Glutamatergic neuron (in vitro differentiated cells): ENCODE measurements around the gene KBTBD13. TPM values are rescaled to one million over a fixed set of nuclear protein-coding genes. Genes with fewer than 3 reads are reported as not detected.
A peak's percentile ranks its signal among the peaks of the same experiment; 100 is the strongest.

Experiments used
- DNase-seq: peaks from one replicate; pipeline ENCODE4 v3.0.0; 2022
- H3K27ac Mint-ChIP-seq: one replicate; pipeline ENCODE4 v1.8.0; 2020; ENCODE audit warnings: mild to moderate bottlenecking, mixed read lengths, inconsistent platforms; ENCODE audit not compliant: unreplicated experiment
- H3K27me3 Mint-ChIP-seq: one replicate; pipeline ENCODE4 v1.8.0; 2020; ENCODE audit warnings: mild to moderate bottlenecking, moderate library complexity, mixed read lengths, inconsistent platforms; ENCODE audit not compliant: unreplicated experiment
- H3K36me3 Mint-ChIP-seq: one replicate; pipeline ENCODE4 v1.8.0; 2020; ENCODE audit warnings: mild to moderate bottlenecking, mixed read lengths, inconsistent platforms; ENCODE audit not compliant: unreplicated experiment
- H3K4me1 Mint-ChIP-seq: one replicate; pipeline ENCODE4 v1.8.0; 2020; ENCODE audit warnings: mild to moderate bottlenecking, low read depth, mixed read lengths, inconsistent platforms; ENCODE audit not compliant: unreplicated experiment
- H3K4me3 Mint-ChIP-seq: one replicate; pipeline ENCODE4 v1.8.0; 2020; ENCODE audit warnings: mild to moderate bottlenecking, mixed read lengths, inconsistent platforms; ENCODE audit not compliant: unreplicated experiment
- H3K9me3 Mint-ChIP-seq: one replicate; pipeline ENCODE4 v1.8.0; 2020; ENCODE audit warnings: mild to moderate bottlenecking, moderate library complexity, mixed read lengths, inconsistent platforms; ENCODE audit not compliant: unreplicated experiment
- CTCF ChIP-seq: fragments of 200-600 bp; sonication (generic); IDR thresholded peaks from one replicate; pipeline ENCODE4 v1.5.0; 2021; ENCODE audit not compliant: partially characterized antibody, unreplicated experiment
- total RNA-seq: library from RNA; stranded (reverse); fragmentation: NEBNext Ultra II Directional; extraction: Animal tissue kit (Norgen Biotek cat#: 25700); gene quantifications from one replicate; pipeline ENCODE4 v1.2.1, GENCODE V29; 2021; ENCODE audit not compliant: unreplicated experiment

KBTBD13 gene
- total RNA-seq, 1 donor from 2014 or later = not detected

- H3K27ac Mint-ChIP-seq = peak within 1 kb of the TSS; percentile 22
- H3K9me3 Mint-ChIP-seq = no peaks in the 10 kb centered on the region
- DNase-seq = peak; percentile 97
- H3K4me3 Mint-ChIP-seq = peak within 1 kb of the TSS; percentile 92
- peaks cover 5% of the 10 kb centered on the region for H3K27me3 Mint-ChIP-seq
- no peak for TF ChIP-seq CTCF
- peaks cover 8% of the 10 kb centered on the region for H3K4me1 Mint-ChIP-seq
- no peaks in the 10 kb centered on the region for H3K36me3 Mint-ChIP-seq
Measured at GRCh38 chr15:65028921-65029735, 47.4 kb upstream of the KBTBD13 start, which contains the start of gene MTFMT. Gene MTFMT (minus strand): TSS chr15:65029639. CDS start chr15:65029613, 26 bp downstream.

GRCh38 chr15:65029736-65030208 is 46.8 kb upstream of the KBTBD13 start:
- TF ChIP-seq CTCF = no peak
- Mint-ChIP-seq H3K4me3 (peak overlapping the region; percentile 38), H3K27me3 (peaks cover 5% of the 10 kb centered on the region), H3K36me3 (no peaks in the 10 kb centered on the region), H3K27ac (no peak overlapping the region), H3K4me1 (peaks cover 10% of the 10 kb centered on the region), H3K9me3 (no peaks in the 10 kb centered on the region)
- DNase-seq = no peak

GRCh38 chr15:65032801-65033537 is 43.6 kb upstream of the KBTBD13 start:
- Mint-ChIP-seq H3K36me3 (no peaks in the 10 kb centered on the region), H3K4me3 (peak overlapping the region; percentile 42), H3K4me1 (peaks cover 10% of the 10 kb centered on the region), H3K27ac (peak overlapping the region; percentile 72), H3K9me3 (no peaks in the 10 kb centered on the region), H3K27me3 (peaks cover 5% of the 10 kb centered on the region)
- DNase-seq = peak; percentile 77
- TF ChIP-seq CTCF = peak; percentile 73

GRCh38 chr15:65033659-65034269 is 42.8 kb upstream of the KBTBD13 start:
- Mint-ChIP-seq H3K4me3 (no peak overlapping the region), H3K9me3 (no peaks in the 10 kb centered on the region), H3K4me1 (peaks cover 5% of the 10 kb centered on the region), H3K36me3 (no peaks in the 10 kb centered on the region), H3K27me3 (peaks cover 5% of the 10 kb centered on the region), H3K27ac (no peak overlapping the region)
- no peak for TF ChIP-seq CTCF
- DNase-seq = no peak
